ENCODE results near the gene PALS2.

PALS2 gene

GRCh38 chr7:24572997-24573553 lies at the start of gene PALS2:
Gene PALS2 (plus strand): TSS chr7:24573452. CDS start chr7:24623668, 50,216 bp downstream.
- peak; percentile 30 to 69 (median 58) for DNase-seq (ENCODE audit: low read depth in 2 of 3, low spot score in 2 of 3)

- no peak for DNase-seq (ENCODE audit: low read depth in 2 of 3, low spot score in 2 of 3)
Observed at GRCh38 chr7:24531255-24531654, 42.0 kb upstream of the PALS2 start.

GRCh38 chr7:24536682-24537081 lies 36.6 kb upstream of the PALS2 start:
- no peak for DNase-seq (ENCODE audit: low read depth in 2 of 3, low spot score in 2 of 3)

GRCh38 chr7:24540956-24541355 lies 32.3 kb upstream of the PALS2 start:
- no peak for DNase-seq (ENCODE audit: low read depth in 2 of 3, low spot score in 2 of 3)

- DNase-seq (ENCODE audit: low read depth in 2 of 3, low spot score in 2 of 3): no peak
Observed at GRCh38 chr7:24545215-24545614, 28.0 kb upstream of the PALS2 start.

- DNase-seq (ENCODE audit: low read depth in 2 of 3, low spot score in 2 of 3): no peak
Observed at GRCh38 chr7:24548390-24548789, 24.9 kb upstream of the PALS2 start.

GRCh38 chr7:24549991-24550390 lies 23.3 kb upstream of the PALS2 start:
- DNase-seq (ENCODE audit: low read depth in 2 of 3, low spot score in 2 of 3): no peak

GRCh38 chr7:24555184-24555583 lies 18.1 kb upstream of the PALS2 start:
- no peak for DNase-seq (ENCODE audit: low read depth in 2 of 3, low spot score in 2 of 3)

- DNase-seq (ENCODE audit: low read depth in 2 of 3, low spot score in 2 of 3): no peak
Observed at GRCh38 chr7:24555719-24556118, 17.5 kb upstream of the PALS2 start.

GRCh38 chr7:24560772-24561171 lies 12.5 kb upstream of the PALS2 start:
- no peak for DNase-seq (ENCODE audit: low read depth in 2 of 3, low spot score in 2 of 3)

GRCh38 chr7:24566274-24566673 lies 7.0 kb upstream of the PALS2 start:
- no peak for DNase-seq (ENCODE audit: low read depth in 2 of 3, low spot score in 2 of 3)

- no peak for DNase-seq (ENCODE audit: low read depth in 2 of 3, low spot score in 2 of 3)
Observed at GRCh38 chr7:24570983-24571382, 2.3 kb upstream of the PALS2 start.

- no peak for DNase-seq (ENCODE audit: low read depth in 2 of 3, low spot score in 2 of 3)
Observed at GRCh38 chr7:24572016-24572392, 1.2 kb upstream of the PALS2 start.

GRCh38 chr7:24572393-24572996 lies 757 bp upstream of the PALS2 start:
- DNase-seq (ENCODE audit: low read depth in 2 of 3, low spot score in 2 of 3): peak in 1 of 3 experiments; percentile 1

GRCh38 chr7:24573554-24574338 lies 494 bp downstream of the PALS2 start:
- peak in 2 of 3 experiments; percentile 25 to 35 for DNase-seq (ENCODE audit: low read depth in 2 of 3, low spot score in 2 of 3)

- DNase-seq (ENCODE audit: low read depth in 2 of 3, low spot score in 2 of 3): no peak
Observed at GRCh38 chr7:24574386-24574785, 1.1 kb downstream of the PALS2 start.

- no peak for DNase-seq (ENCODE audit: low read depth in 2 of 3, low spot score in 2 of 3)
Observed at GRCh38 chr7:24574950-24575349, 1.7 kb downstream of the PALS2 start.

- DNase-seq (ENCODE audit: low read depth in 2 of 3, low spot score in 2 of 3): no peak
Observed at GRCh38 chr7:24576171-24577025, 3.1 kb downstream of the PALS2 start.

GRCh38 chr7:24578052-24578451 lies 4.8 kb downstream of the PALS2 start:
- no peak for DNase-seq (ENCODE audit: low read depth in 2 of 3, low spot score in 2 of 3)

- no peak for DNase-seq (ENCODE audit: low read depth in 2 of 3, low spot score in 2 of 3)
Observed at GRCh38 chr7:24580283-24580946, 7.2 kb downstream of the PALS2 start.

GRCh38 chr7:24582166-24582565 lies 8.9 kb downstream of the PALS2 start:
- no peak for DNase-seq (ENCODE audit: low read depth in 2 of 3, low spot score in 2 of 3)

Data from activated CD8-positive, alpha-beta memory T cell treated with anti-CD3 and anti-CD28 coated beads for 48 hours (primary cell).